ENCODE measurements around the gene MPP2.
A peak's percentile ranks its signal among the peaks of the same experiment; 100 is the strongest.

Gene MPP2

GRCh38 chr17:43853546-43853945 is 53.8 kb downstream of the MPP2 start:
- TF ChIP-seq CTCF (IDR thresholded peaks at IDR 0.05; ENCODE audit: low read depth, low read length) = no peak
- DNase-seq (ENCODE audit: extremely low read depth, low read depth) = no peak

- no peak for DNase-seq (ENCODE audit: extremely low read depth, low read depth)
- no peak for TF ChIP-seq CTCF (IDR thresholded peaks at IDR 0.05; ENCODE audit: low read depth, low read length)
These were observed 54.8 kb downstream of the MPP2 start for GRCh38 chr17:43852571-43852970.

GRCh38 chr17:43849116-43849515 is 58.2 kb downstream of the MPP2 start:
- TF ChIP-seq CTCF (IDR thresholded peaks at IDR 0.05; ENCODE audit: low read depth, low read length) = no peak

GRCh38 chr17:43848601-43849000 is 58.7 kb downstream of the MPP2 start:
- TF ChIP-seq CTCF (IDR thresholded peaks at IDR 0.05; ENCODE audit: low read depth, low read length) = no peak

More at GRCh38 chr17:43849116-43849515, 58.2 kb downstream of the MPP2 start:
- no peak for DNase-seq (ENCODE audit: extremely low read depth, low read depth)

GRCh38 chr17:43846963-43847371 is 60.4 kb downstream of the MPP2 start, which contains the start of gene CD300LG:
CD300LG (plus strand) TSS chr17:43847176; CDS start chr17:43847217, 41 bp downstream.
- no peak for TF ChIP-seq CTCF (IDR thresholded peaks at IDR 0.05; ENCODE audit: low read depth, low read length)
- DNase-seq (ENCODE audit: extremely low read depth, low read depth) = no peak

More at GRCh38 chr17:43848601-43849000, 58.7 kb downstream of the MPP2 start:
- no peak for DNase-seq (ENCODE audit: extremely low read depth, low read depth)

- TF ChIP-seq CTCF (IDR thresholded peaks at IDR 0.05; ENCODE audit: low read depth, low read length) = peak; percentile 100
- peak; percentile 25 for DNase-seq (ENCODE audit: extremely low read depth, low read depth)
These were observed 61.1 kb downstream of the MPP2 start for GRCh38 chr17:43846221-43846712.

- no peak for DNase-seq (ENCODE audit: extremely low read depth, low read depth)
- no peak for TF ChIP-seq CTCF (IDR thresholded peaks at IDR 0.05; ENCODE audit: low read depth, low read length)
These were observed 61.6 kb downstream of the MPP2 start for GRCh38 chr17:43845766-43846165.

Data from AG09319 (cell line).